DND-41 (cell line): ENCODE measurements around the gene MCRIP1.
"Not testable (repeated sequence)": the region's sequence is repeated elsewhere in the genome, so short reads cannot be mapped to it uniquely, and the experiment has no call there.

Experiments
- ATAC-seq: fragments of 200-7000 bp; cut with Tn5 transposase; 3 replicates; pipeline ENCODE4 v1.9.1; 2021; ENCODE audit warnings: low read depth; ENCODE audit not compliant: insufficient read depth
- DNase-seq: peaks from one replicate; pipeline ENCODE4 v3.0.0-alpha.2; 2020
- H2AFZ ChIP-seq: 2 replicates; pipeline ENCODE4 v1.6.0; 2012; ENCODE audit warnings: low read depth, low read length
- H3K27ac ChIP-seq: 2 replicates; pipeline ENCODE4 v1.5.1; 2012; ENCODE audit warnings: low read length, inconsistent platforms
- H3K27me3 ChIP-seq: fragments of 200-600 bp; sonication (generic); 2 replicates; pipeline ENCODE4 v1.6.0; 2012; ENCODE audit warnings: low read length, mild to moderate bottlenecking, inconsistent platforms; ENCODE audit not compliant: insufficient read depth, poor library complexity
- H3K36me3 ChIP-seq: 2 replicates; pipeline ENCODE4 v1.5.1; 2012; ENCODE audit warnings: low read length, inconsistent platforms; ENCODE audit not compliant: insufficient read depth
- H3K4me1 ChIP-seq: 2 replicates; pipeline ENCODE4 v1.5.1; 2012; ENCODE audit warnings: mild to moderate bottlenecking, low read length; ENCODE audit not compliant: insufficient read depth
- H3K4me2 ChIP-seq: 2 replicates; pipeline ENCODE4 v1.6.0; 2012; ENCODE audit warnings: mild to moderate bottlenecking, moderate library complexity, low read length, inconsistent platforms; ENCODE audit not compliant: insufficient read depth
- H3K4me3 ChIP-seq, 2 experiments: fragments of 200-600 bp in 1 of 2; shearing (Covaris generic) in 1 of 2; 2 replicates each; pipeline ENCODE4 v1.5.1; 2012 to 2016; ENCODE audit warnings: inconsistent platforms in 2 of 2, low read length in 2 of 2, mild to moderate bottlenecking in 2 of 2, low read depth in 1 of 2, moderate library complexity in 1 of 2
- H3K79me2 ChIP-seq: 2 replicates; pipeline ENCODE4 v1.6.0; 2012; ENCODE audit warnings: low read length, inconsistent platforms; ENCODE audit not compliant: insufficient read depth
- H3K9ac ChIP-seq: 2 replicates; pipeline ENCODE4 v1.6.0; 2012; ENCODE audit warnings: low read depth, mild to moderate bottlenecking, inconsistent platforms, low read length, moderate library complexity
- H3K9me3 ChIP-seq: 2 replicates; pipeline ENCODE4 v1.5.1; 2012; ENCODE audit warnings: low read length, moderate library complexity, mild to moderate bottlenecking, inconsistent platforms; ENCODE audit not compliant: insufficient read depth, severe bottlenecking
- H4K20me1 ChIP-seq: 2 replicates; pipeline ENCODE4 v1.6.0; 2012; ENCODE audit warnings: low read length; ENCODE audit not compliant: insufficient read depth
- CTCF ChIP-seq: IDR thresholded peaks from 2 replicates; pipeline ENCODE4 v1.5.1; 2012; ENCODE audit warnings: borderline replicate concordance, low read length, moderate library complexity, mild to moderate bottlenecking; ENCODE audit not compliant: poor library complexity, severe bottlenecking; ENCODE audit errors: extremely low read depth
- EZH2 ChIP-seq: IDR thresholded peaks from 3 replicates; pipeline ENCODE4 v1.6.1; 2012; ENCODE audit warnings: borderline replicate concordance, low read depth, mild to moderate bottlenecking, moderate library complexity, low read length, inconsistent platforms; ENCODE audit not compliant: severe bottlenecking

MCRIP1 gene

GRCh38 chr17:81842378-81842724 is 9.3 kb upstream of the MCRIP1 start:
- Histone ChIP-seq H2AFZ (no peak overlapping the region), H3K27ac (no peak overlapping the region), H3K4me3 (no peak overlapping the region), H4K20me1 (peaks cover 30% of the 10 kb centered on the region), H3K9ac (no peak overlapping the region), H3K79me2 (no peaks in the 10 kb centered on the region), H3K36me3 (peaks cover 49% of the 10 kb centered on the region), H3K4me2 (no peak overlapping the region), H3K4me1 (no peaks in the 10 kb centered on the region), H3K9me3 (no peaks in the 10 kb centered on the region), H3K27me3 (no peaks in the 10 kb centered on the region)
- DNase-seq, result no peak
- no peak for ATAC-seq
- TF ChIP-seq CTCF, result no peak
- TF ChIP-seq EZH2, result no peak

- TF ChIP-seq EZH2 (no peak), CTCF (no peak)
- no peak overlapping the region for H3K4me3 ChIP-seq
- DNase-seq (no peak), ATAC-seq (peak; percentile 15; the same call in 1 of the 3 replicates)
- no peak overlapping the region for H2AFZ ChIP-seq
- no peaks in the 10 kb centered on the region for H3K4me1 ChIP-seq
- no peak overlapping the region for H3K27ac ChIP-seq
- no peak overlapping the region for H3K9ac ChIP-seq
- no peak overlapping the region for H3K4me2 ChIP-seq
- peaks cover 45% of the 10 kb centered on the region for H3K36me3 ChIP-seq
- peaks cover 28% of the 10 kb centered on the region for H4K20me1 ChIP-seq
- H3K9me3 ChIP-seq, result no peaks in the 10 kb centered on the region
- H3K79me2 ChIP-seq, result no peaks in the 10 kb centered on the region
- H3K27me3 ChIP-seq, result no peaks in the 10 kb centered on the region
Observed at GRCh38 chr17:81841866-81842265, 8.8 kb upstream of the MCRIP1 start.

GRCh38 chr17:81840826-81841778 is 8.0 kb upstream of the MCRIP1 start:
- TF ChIP-seq CTCF (no peak), EZH2 (no peak)
- DNase-seq (no peak), ATAC-seq (peak; percentile 25; the same call in 2 of the 3 replicates)
- Histone ChIP-seq H3K9me3 (no peaks in the 10 kb centered on the region), H3K79me2 (no peaks in the 10 kb centered on the region), H4K20me1 (peaks cover 28% of the 10 kb centered on the region), H3K27me3 (no peaks in the 10 kb centered on the region), H3K4me2 (no peak overlapping the region), H3K36me3 (peaks cover 37% of the 10 kb centered on the region), H3K4me3 (no peak overlapping the region), H3K9ac (no peak overlapping the region), H3K27ac (no peak overlapping the region), H2AFZ (no peak overlapping the region), H3K4me1 (no peaks in the 10 kb centered on the region)

- DNase-seq, H3K9me3 ChIP-seq, H3K27me3 ChIP-seq, H3K79me2 ChIP-seq, H3K4me1 ChIP-seq, H3K4me3 ChIP-seq, ATAC-seq, H3K9ac ChIP-seq, H2AFZ ChIP-seq, H3K4me2 ChIP-seq, H3K27ac ChIP-seq: not testable (repeated sequence)
- H4K20me1 ChIP-seq, result peaks cover 21% of the 10 kb centered on the region
- H3K36me3 ChIP-seq, result peaks cover 27% of the 10 kb centered on the region
Observed at GRCh38 chr17:81840059-81840458, 7.0 kb upstream of the MCRIP1 start.
